PC-3 (cell line): ENCODE results near the gene PPP1R3F. TPM values are rescaled to one million over a fixed set of nuclear protein-coding genes. Genes with fewer than 3 reads are reported as not detected.

ENCODE experiments used
- ATAC-seq: fragments of 200-7000 bp; cut with Tn5 transposase; 2 replicates; pipeline ENCODE4 v1.9.1; 2020; ENCODE audit warnings: mild to moderate bottlenecking, moderate library complexity
- BruUV-seq: library from RNA; stranded (reverse); fragments of 400-500 nt; replicated peaks from 2 replicates; lab custom pipeline; 2021; lab: Mats Ljungman, UMichigan
- CTCF ChIA-PET: fragments of 300-600 bp; sonication (Branson Sonifier 250); formaldehyde crosslinking; loops from one replicate; lab custom pipeline; 2022; ENCODE audit warnings: antibody characterized with exemption; lab: Charles Lee
- POLR2A ChIA-PET: fragments of 300-600 bp; sonication (Branson Sonifier 250); formaldehyde crosslinking; loops from one replicate; lab custom pipeline; 2022; ENCODE audit warnings: antibody characterized with exemption; ENCODE audit not compliant: unreplicated experiment; lab: Charles Lee
- DNase-seq: peaks from one replicate; pipeline ENCODE4 v3.0.0-alpha.2; 2015
- H2AFZ ChIP-seq: fragments of 300-600 bp; sonication (generic); 2 replicates; pipeline ENCODE4 v1.6.0; 2016; ENCODE audit warnings: antibody characterized with exemption, low read length
- H3F3A ChIP-seq: fragments of 300-600 bp; sonication (generic); one replicate; pipeline ENCODE4 v1.6.0; 2017; ENCODE audit warnings: antibody characterized with exemption, low read length, control low read depth, mild to moderate bottlenecking; ENCODE audit not compliant: unreplicated experiment
- H3K27ac ChIP-seq: fragments of 300-600 bp; sonication (generic); 2 replicates; pipeline ENCODE4 v1.5.1; 2016; ENCODE audit warnings: mild to moderate bottlenecking, low read length
- H3K27me3 ChIP-seq: fragments of 300-600 bp; sonication (generic); 2 replicates; pipeline ENCODE4 v1.6.1; 2016; ENCODE audit warnings: low read length, mixed read lengths
- H3K36me3 ChIP-seq: fragments of 300-600 bp; sonication (generic); 2 replicates; pipeline ENCODE4 v1.6.1; 2016; ENCODE audit warnings: low read depth, mixed run types, low read length, mixed read lengths
- H3K4me1 ChIP-seq: fragments of 300-600 bp; sonication (generic); 2 replicates; pipeline ENCODE4 v1.5.1; 2016; ENCODE audit warnings: low read length; ENCODE audit not compliant: insufficient read depth
- H3K4me2 ChIP-seq: fragments of 300-600 bp; sonication (generic); 2 replicates; pipeline ENCODE4 v1.6.0; 2016; ENCODE audit warnings: low read length
- H3K4me3 ChIP-seq: fragments of 300-600 bp; sonication (generic); 2 replicates; pipeline ENCODE4 v1.5.1; 2016; ENCODE audit warnings: mild to moderate bottlenecking, low read length, mixed read lengths
- H3K79me2 ChIP-seq: fragments of 300-600 bp; sonication (generic); 2 replicates; pipeline ENCODE4 v1.6.1; 2017; ENCODE audit warnings: low read length, mixed read lengths
- H3K9ac ChIP-seq: fragments of 300-600 bp; sonication (generic); 2 replicates; pipeline ENCODE4 v1.6.0; 2016; ENCODE audit warnings: mild to moderate bottlenecking, low read length
- H3K9me2 ChIP-seq: fragments of 300-600 bp; sonication (generic); replicated peaks from 2 replicates; pipeline ENCODE4 v1.6.1; 2016; ENCODE audit warnings: mixed run types, low read length, mixed read lengths
- H3K9me3 ChIP-seq: fragments of 300-600 bp; sonication (generic); 2 replicates; pipeline ENCODE4 v1.6.1; 2016; ENCODE audit warnings: low read length, mixed read lengths
- H4K20me1 ChIP-seq: fragments of 300-600 bp; sonication (generic); 2 replicates; pipeline ENCODE4 v1.6.1; 2016; ENCODE audit warnings: low read length, mixed read lengths
- CTCF ChIP-seq: fragments of 300-600 bp; sonication (generic); conservative IDR thresholded peaks from 2 replicates; pipeline ENCODE4 v1.5.1; 2017; ENCODE audit warnings: antibody characterized with exemption, low read depth, mild to moderate bottlenecking, low read length
- EZH2 ChIP-seq: fragments of 300-600 bp; sonication (generic); IDR thresholded peaks from one replicate; pipeline ENCODE4 v1.6.1; 2017; ENCODE audit warnings: antibody characterized with exemption, mild to moderate bottlenecking, low read length; ENCODE audit not compliant: unreplicated experiment
- EZH2phosphoT487 ChIP-seq: fragments of 300-600 bp; sonication (generic); IDR thresholded peaks from 2 replicates; pipeline ENCODE4 v1.6.1; 2018; ENCODE audit warnings: mild to moderate bottlenecking, antibody characterized with exemption, low read length, borderline replicate concordance
- intact Hi-C: fragments of 100-400 bp; cut with micrococcal nuclease; formaldehyde crosslinking; loops from 2 replicates; pipeline ENCODE4 v1.9.0; 2023
- total RNA-seq: library from RNA; depleted of rRNA; stranded (reverse); fragments of >200 nt; gene quantifications from 2 replicates; pipeline ENCODE4 v1.2.3, GENCODE V29; 2014

PPP1R3F gene
- total RNA-seq, 1 experiment from 2014 or later = 11.8 TPM

GRCh38 chrX:49225858-49226257, 43.7 kb upstream of the PPP1R3F start:
- Histone ChIP-seq H4K20me1 (no peaks in the 10 kb centered on the region), H3K36me3 (no peaks in the 10 kb centered on the region), H3F3A (no peaks in the 10 kb centered on the region), H3K4me3 (no peak overlapping the region), H3K79me2 (no peaks in the 10 kb centered on the region), H3K9me2 (no peaks in the 10 kb centered on the region), H3K4me2 (no peak overlapping the region), H3K9ac (no peak overlapping the region), H3K27ac (no peak overlapping the region), H2AFZ (no peak overlapping the region), H3K9me3 (no peaks in the 10 kb centered on the region), H3K4me1 (no peaks in the 10 kb centered on the region), H3K27me3 (no peaks in the 10 kb centered on the region)
- no TSS peak for BruUV-seq
- ChIA-PET POLR2A (no interaction called here), CTCF (no interaction called here)
- DNase-seq = no peak
- TF ChIP-seq EZH2phosphoT487 (no peak), CTCF (no peak)
- intact Hi-C loops = no loop called here
- ATAC-seq = no peak

GRCh38 chrX:49226946-49227345, 42.6 kb upstream of the PPP1R3F start:
- CTCF ChIA-PET = no interaction called here
- ATAC-seq = no peak
- H3K4me3 ChIP-seq = no peak overlapping the region
- TF ChIP-seq CTCF = no peak
- no peak overlapping the region for H3K4me2 ChIP-seq
- no peaks in the 10 kb centered on the region for H3F3A ChIP-seq
- H3K4me1 ChIP-seq = no peaks in the 10 kb centered on the region
- BruUV-seq = no TSS peak
- no peaks in the 10 kb centered on the region for H4K20me1 ChIP-seq
- no peaks in the 10 kb centered on the region for H3K9me2 ChIP-seq
- H3K9me3 ChIP-seq = no peaks in the 10 kb centered on the region
- no peak overlapping the region for H3K27ac ChIP-seq
- H2AFZ ChIP-seq = no peak overlapping the region
- POLR2A ChIA-PET = no interaction called here
- no peak for DNase-seq
- H3K27me3 ChIP-seq = no peaks in the 10 kb centered on the region
- no peaks in the 10 kb centered on the region for H3K36me3 ChIP-seq
- H3K9ac ChIP-seq = no peak overlapping the region
- H3K79me2 ChIP-seq = no peaks in the 10 kb centered on the region
- intact Hi-C loops = no loop called here

- Histone ChIP-seq H3K27me3 (no peaks in the 10 kb centered on the region), H3K27ac (no peak overlapping the region), H3K9ac (no peak overlapping the region), H3K4me2 (no peak overlapping the region), H4K20me1 (no peaks in the 10 kb centered on the region), H3F3A (no peaks in the 10 kb centered on the region), H3K79me2 (no peaks in the 10 kb centered on the region), H3K9me2 (no peaks in the 10 kb centered on the region), H3K4me1 (no peaks in the 10 kb centered on the region), H3K36me3 (no peaks in the 10 kb centered on the region), H3K4me3 (no peak overlapping the region), H2AFZ (no peak overlapping the region), H3K9me3 (no peaks in the 10 kb centered on the region)
- ChIA-PET POLR2A (no interaction called here), CTCF (no interaction called here)
- BruUV-seq = no TSS peak
- ATAC-seq (no peak), DNase-seq (no peak)
- TF ChIP-seq EZH2phosphoT487 = no peak
- TF ChIP-seq EZH2 = no peak
- no peak for TF ChIP-seq CTCF
- intact Hi-C loops = no loop called here
These were observed 41.9 kb upstream of the PPP1R3F start for GRCh38 chrX:49227726-49228125.
